Tibial nerve (tissue), 3 donors: Measurements from ENCODE around the gene UTS2.

Experiments
- CTCF ChIP-seq, 5 experiments: fragments of 200-600 bp in 3 of 5; fragments of 450-650 bp in 2 of 5; sonication (generic) in 3 of 5; IDR thresholded peaks; one replicate each; pipeline ENCODE4 v1.5.1; 2016 to 2019; ENCODE audit warnings: antibody characterized with exemption in 5 of 5, mild to moderate bottlenecking in 3 of 5, moderate library complexity in 2 of 5
- POLR2A ChIP-seq, 2 donors: fragments of 450-650 bp; IDR thresholded peaks; one replicate each; pipeline ENCODE4 v1.6.1; 2017; ENCODE audit warnings: antibody characterized with exemption in 2 of 2, mild to moderate bottlenecking in 2 of 2, moderate library complexity in 2 of 2

- no peak for TF ChIP-seq CTCF (IDR thresholded peaks at IDR 0.05)
- TF ChIP-seq POLR2A (IDR thresholded peaks at IDR 0.05): no peak
Observed at GRCh38 chr1:7838714-7839113, 14.2 kb downstream of the UTS2 start.
